SK-N-SH (cell line): ENCODE data around the gene ELOVL2.

Experiments
- ELF1 ChIP-seq: IDR thresholded peaks from 2 replicates; pipeline ENCODE4 v1.4.0; 2012
- EZH2phosphoT487 ChIP-seq: fragments of 200-600 bp; sonication (generic); IDR thresholded peaks from 2 replicates; pipeline ENCODE4 v1.6.1; 2017; ENCODE audit warnings: low read depth, mixed run types, mild to moderate bottlenecking, antibody characterized with exemption, moderate library complexity, borderline replicate concordance
- FOSL2 ChIP-seq: IDR thresholded peaks from 2 replicates; pipeline ENCODE4 v1.4.0; 2012; ENCODE audit warnings: low read depth, mild to moderate bottlenecking, moderate library complexity, borderline replicate concordance
- MXI1 ChIP-seq: IDR thresholded peaks from 2 replicates; pipeline ENCODE4 v1.6.1; 2012; ENCODE audit warnings: mild to moderate bottlenecking, low read depth, low read length, improper control_type of control experiment
- NRF1 ChIP-seq: IDR thresholded peaks from 2 replicates; pipeline ENCODE4 v1.6.1; 2012; ENCODE audit warnings: low read depth, mild to moderate bottlenecking, low read length
- RAD21 ChIP-seq: IDR thresholded peaks from 2 replicates; pipeline ENCODE4 v1.6.1; 2012; ENCODE audit warnings: mild to moderate bottlenecking, low read length
- RXRA ChIP-seq: IDR thresholded peaks from 2 replicates; pipeline ENCODE4 v1.4.0; 2012; ENCODE audit warnings: low read depth, mild to moderate bottlenecking, borderline replicate concordance
- TCF12 ChIP-seq: IDR thresholded peaks from 2 replicates; pipeline ENCODE4 v1.4.0; 2012
- TF ChIP-seq, protein P1 (sequence below): fragments of 200-600 bp; sonication (generic); IDR thresholded peaks from 2 replicates; pipeline ENCODE4 v1.6.1; 2017; ENCODE audit warnings: antibody characterized with exemption, mild to moderate bottlenecking, moderate library complexity
- TF ChIP-seq, protein P2 (sequence below): fragments of 150-350 bp; IDR thresholded peaks from 2 replicates; pipeline ENCODE4 v1.6.1; 2017; ENCODE audit warnings: antibody characterized with exemption, low read length, low read depth, borderline replicate concordance
- TF ChIP-seq, protein P3 (sequence below): IDR thresholded peaks from 2 replicates; pipeline ENCODE4 v1.6.1; 2012; ENCODE audit warnings: mild to moderate bottlenecking, low read depth, low read length, moderate library complexity

DNA sequence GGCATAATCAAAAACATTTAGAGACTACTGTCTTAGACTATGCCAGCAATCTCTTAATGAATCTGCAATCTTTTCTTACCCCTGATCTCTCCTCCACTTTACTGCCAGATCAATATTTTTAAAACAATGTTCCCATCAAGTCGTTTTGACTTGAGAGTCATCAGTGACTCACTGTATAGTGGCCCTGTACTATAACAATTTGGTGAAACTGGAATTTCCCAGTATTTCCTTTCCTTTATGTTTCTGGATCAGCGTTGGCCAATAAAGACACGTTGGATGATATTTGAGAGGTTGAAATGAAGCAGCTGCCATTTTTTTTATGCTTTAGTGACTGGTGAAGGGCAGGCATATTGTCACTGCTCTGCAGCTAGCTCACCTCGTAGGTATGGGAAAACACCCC is 39.4 kb upstream of the ELOVL2 start:
- TF ChIP-seq NRF1 (no peak), EZH2phosphoT487 (no peak), FOSL2 (0 out of 2 replicates have a peak, but pooled peaks have one; percentile 34), RXRA (no peak), TCF12 (no peak), MXI1 (no peak), ELF1 (no peak), RAD21 (no peak)
- TF ChIP-seq, protein P1, sequence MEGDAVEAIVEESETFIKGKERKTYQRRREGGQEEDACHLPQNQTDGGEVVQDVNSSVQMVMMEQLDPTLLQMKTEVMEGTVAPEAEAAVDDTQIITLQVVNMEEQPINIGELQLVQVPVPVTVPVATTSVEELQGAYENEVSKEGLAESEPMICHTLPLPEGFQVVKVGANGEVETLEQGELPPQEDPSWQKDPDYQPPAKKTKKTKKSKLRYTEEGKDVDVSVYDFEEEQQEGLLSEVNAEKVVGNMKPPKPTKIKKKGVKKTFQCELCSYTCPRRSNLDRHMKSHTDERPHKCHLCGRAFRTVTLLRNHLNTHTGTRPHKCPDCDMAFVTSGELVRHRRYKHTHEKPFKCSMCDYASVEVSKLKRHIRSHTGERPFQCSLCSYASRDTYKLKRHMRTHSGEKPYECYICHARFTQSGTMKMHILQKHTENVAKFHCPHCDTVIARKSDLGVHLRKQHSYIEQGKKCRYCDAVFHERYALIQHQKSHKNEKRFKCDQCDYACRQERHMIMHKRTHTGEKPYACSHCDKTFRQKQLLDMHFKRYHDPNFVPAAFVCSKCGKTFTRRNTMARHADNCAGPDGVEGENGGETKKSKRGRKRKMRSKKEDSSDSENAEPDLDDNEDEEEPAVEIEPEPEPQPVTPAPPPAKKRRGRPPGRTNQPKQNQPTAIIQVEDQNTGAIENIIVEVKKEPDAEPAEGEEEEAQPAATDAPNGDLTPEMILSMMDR: no peak
- TF ChIP-seq, protein P2, sequence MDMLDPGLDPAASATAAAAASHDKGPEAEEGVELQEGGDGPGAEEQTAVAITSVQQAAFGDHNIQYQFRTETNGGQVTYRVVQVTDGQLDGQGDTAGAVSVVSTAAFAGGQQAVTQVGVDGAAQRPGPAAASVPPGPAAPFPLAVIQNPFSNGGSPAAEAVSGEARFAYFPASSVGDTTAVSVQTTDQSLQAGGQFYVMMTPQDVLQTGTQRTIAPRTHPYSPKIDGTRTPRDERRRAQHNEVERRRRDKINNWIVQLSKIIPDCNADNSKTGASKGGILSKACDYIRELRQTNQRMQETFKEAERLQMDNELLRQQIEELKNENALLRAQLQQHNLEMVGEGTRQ: no peak
- TF ChIP-seq, protein P3, sequence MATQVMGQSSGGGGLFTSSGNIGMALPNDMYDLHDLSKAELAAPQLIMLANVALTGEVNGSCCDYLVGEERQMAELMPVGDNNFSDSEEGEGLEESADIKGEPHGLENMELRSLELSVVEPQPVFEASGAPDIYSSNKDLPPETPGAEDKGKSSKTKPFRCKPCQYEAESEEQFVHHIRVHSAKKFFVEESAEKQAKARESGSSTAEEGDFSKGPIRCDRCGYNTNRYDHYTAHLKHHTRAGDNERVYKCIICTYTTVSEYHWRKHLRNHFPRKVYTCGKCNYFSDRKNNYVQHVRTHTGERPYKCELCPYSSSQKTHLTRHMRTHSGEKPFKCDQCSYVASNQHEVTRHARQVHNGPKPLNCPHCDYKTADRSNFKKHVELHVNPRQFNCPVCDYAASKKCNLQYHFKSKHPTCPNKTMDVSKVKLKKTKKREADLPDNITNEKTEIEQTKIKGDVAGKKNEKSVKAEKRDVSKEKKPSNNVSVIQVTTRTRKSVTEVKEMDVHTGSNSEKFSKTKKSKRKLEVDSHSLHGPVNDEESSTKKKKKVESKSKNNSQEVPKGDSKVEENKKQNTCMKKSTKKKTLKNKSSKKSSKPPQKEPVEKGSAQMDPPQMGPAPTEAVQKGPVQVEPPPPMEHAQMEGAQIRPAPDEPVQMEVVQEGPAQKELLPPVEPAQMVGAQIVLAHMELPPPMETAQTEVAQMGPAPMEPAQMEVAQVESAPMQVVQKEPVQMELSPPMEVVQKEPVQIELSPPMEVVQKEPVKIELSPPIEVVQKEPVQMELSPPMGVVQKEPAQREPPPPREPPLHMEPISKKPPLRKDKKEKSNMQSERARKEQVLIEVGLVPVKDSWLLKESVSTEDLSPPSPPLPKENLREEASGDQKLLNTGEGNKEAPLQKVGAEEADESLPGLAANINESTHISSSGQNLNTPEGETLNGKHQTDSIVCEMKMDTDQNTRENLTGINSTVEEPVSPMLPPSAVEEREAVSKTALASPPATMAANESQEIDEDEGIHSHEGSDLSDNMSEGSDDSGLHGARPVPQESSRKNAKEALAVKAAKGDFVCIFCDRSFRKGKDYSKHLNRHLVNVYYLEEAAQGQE: no peak
